Measurements from ENCODE around the gene ARL16.

ARL16 gene

DNA sequence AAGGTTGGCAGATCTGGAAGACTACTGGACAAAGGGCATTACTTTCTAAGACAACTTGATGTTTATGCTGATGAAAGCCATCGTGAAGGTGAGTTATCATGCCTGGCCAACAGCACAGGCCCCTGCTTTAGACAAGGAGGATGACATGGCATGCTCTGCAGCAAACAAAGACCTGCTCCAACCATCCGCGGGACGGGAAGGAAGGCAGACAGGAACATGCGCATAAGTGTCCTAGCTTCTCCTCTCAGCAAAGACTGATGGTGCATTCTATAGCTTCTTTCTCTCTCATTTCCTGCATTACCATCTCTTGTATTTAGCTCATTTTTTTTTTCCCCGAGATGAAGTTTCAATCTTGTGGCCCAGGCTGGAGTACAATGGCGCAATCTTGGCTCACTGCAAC, 52.1 kb downstream of the ARL16 start:
- in situ Hi-C loops (cut with MboI; ENCODE audit: low sequenced_read_pairs, unreplicated experiment): no loop called here

More for the DNA sequence above, 52.1 kb downstream of the ARL16 start:
- no peak for DNase-seq (ENCODE audit: low spot score)
- TF ChIP-seq, protein P1, sequence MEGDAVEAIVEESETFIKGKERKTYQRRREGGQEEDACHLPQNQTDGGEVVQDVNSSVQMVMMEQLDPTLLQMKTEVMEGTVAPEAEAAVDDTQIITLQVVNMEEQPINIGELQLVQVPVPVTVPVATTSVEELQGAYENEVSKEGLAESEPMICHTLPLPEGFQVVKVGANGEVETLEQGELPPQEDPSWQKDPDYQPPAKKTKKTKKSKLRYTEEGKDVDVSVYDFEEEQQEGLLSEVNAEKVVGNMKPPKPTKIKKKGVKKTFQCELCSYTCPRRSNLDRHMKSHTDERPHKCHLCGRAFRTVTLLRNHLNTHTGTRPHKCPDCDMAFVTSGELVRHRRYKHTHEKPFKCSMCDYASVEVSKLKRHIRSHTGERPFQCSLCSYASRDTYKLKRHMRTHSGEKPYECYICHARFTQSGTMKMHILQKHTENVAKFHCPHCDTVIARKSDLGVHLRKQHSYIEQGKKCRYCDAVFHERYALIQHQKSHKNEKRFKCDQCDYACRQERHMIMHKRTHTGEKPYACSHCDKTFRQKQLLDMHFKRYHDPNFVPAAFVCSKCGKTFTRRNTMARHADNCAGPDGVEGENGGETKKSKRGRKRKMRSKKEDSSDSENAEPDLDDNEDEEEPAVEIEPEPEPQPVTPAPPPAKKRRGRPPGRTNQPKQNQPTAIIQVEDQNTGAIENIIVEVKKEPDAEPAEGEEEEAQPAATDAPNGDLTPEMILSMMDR (IDR thresholded peaks at IDR 0.05; ENCODE audit: borderline replicate concordance, control extremely low read depth, extremely low read depth, insufficient read depth, missing control alignments): no peak

All from GM13976 (cell line).